HL-60 (cell line): Measurements from ENCODE around the gene CPLX1.

ENCODE experiments used
- CTCF ChIP-seq: IDR thresholded peaks from one replicate; pipeline ENCODE4 v1.5.1; 2011; ENCODE audit warnings: low read length, control low read depth, inconsistent platforms; ENCODE audit not compliant: insufficient read depth
- GABPA ChIP-seq: IDR thresholded peaks from 2 replicates; pipeline ENCODE4 v1.6.1; 2012; ENCODE audit warnings: low read depth
- SPI1 ChIP-seq: IDR thresholded peaks from 2 replicates; pipeline ENCODE4 v1.6.1; 2012; ENCODE audit warnings: low read depth, mild to moderate bottlenecking, borderline replicate concordance

DNA sequence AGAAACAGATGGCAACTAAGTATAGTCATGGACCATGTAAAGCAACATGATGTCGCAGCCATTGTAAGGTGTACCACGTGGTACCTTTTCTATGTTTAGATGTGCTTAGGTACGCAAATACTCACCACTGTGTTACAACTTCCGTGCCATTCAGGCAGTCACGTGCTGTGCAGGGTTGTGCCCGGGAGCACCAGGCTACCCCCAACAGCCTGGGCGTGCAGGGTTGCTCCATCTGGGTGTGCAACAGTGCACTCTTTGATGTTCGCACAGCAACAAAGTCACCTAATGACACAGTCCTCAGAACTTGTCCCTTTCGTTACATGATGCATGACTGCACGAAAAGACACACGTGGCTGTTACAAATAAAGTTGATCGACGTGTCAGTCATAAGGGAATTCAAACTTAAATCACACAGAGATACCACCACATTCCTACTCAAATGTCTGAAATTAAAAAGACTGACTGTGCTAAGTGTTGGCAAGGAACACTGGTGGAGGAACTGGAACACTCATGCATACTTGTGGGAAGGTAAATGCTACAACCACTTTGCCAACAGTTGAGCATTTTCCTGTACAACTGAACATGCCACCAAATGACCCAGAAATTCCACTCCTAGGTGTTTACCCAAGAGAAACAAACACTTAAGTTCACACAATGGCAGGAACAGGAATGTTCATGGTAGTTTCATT lies 24.3 kb downstream of the CPLX1 start:
- TF ChIP-seq GABPA (no peak), CTCF (no peak), SPI1 (no peak)
